Activated T-helper 1 cell treated with anti-CD3 and anti-CD28 coated beads, Interleukin-2, amount 50 U/mL, for 16 hours (primary cell): ENCODE results near the gene CYP27A1.
"Not testable (repeated sequence)": the region's sequence is repeated elsewhere in the genome, so short reads cannot be mapped to it uniquely, and the experiment has no call there.

Source experiments
- DNase-seq, 2 donors: peaks; one replicate each; pipeline ENCODE4 v3.0.0-alpha.2; 2020; ENCODE audit warnings: low read depth in 1 of 2, low spot score in 1 of 2

The CYP27A1 gene

GRCh38 chr2:218830526-218831306, 48.8 kb downstream of the CYP27A1 start:
- DNase-seq = no peak

- DNase-seq = no peak
These were observed 49.5 kb downstream of the CYP27A1 start, which contains the start of gene PRKAG3 for GRCh38 chr2:218831378-218831990. TSS of gene PRKAG3 (minus strand) at chr2:218831803.

GRCh38 chr2:218832081-218832480, 50.1 kb downstream of the CYP27A1 start:
- DNase-seq = no peak

GRCh38 chr2:218832520-218832919, 50.6 kb downstream of the CYP27A1 start:
- DNase-seq = no peak

- DNase-seq = no peak
These were observed 51.2 kb downstream of the CYP27A1 start for GRCh38 chr2:218833023-218833609.

GRCh38 chr2:218834685-218835084, 52.7 kb downstream of the CYP27A1 start:
- DNase-seq = no peak

- DNase-seq = no peak
These were observed 55.5 kb downstream of the CYP27A1 start for GRCh38 chr2:218837495-218837894.

- DNase-seq = no peak
These were observed 57.5 kb downstream of the CYP27A1 start for GRCh38 chr2:218839430-218839829.

GRCh38 chr2:218839888-218840287, 57.9 kb downstream of the CYP27A1 start:
- DNase-seq = no peak

GRCh38 chr2:218844334-218844733, 62.4 kb downstream of the CYP27A1 start:
- not testable (repeated sequence) for DNase-seq

GRCh38 chr2:218846963-218847362, 65.0 kb downstream of the CYP27A1 start:
- DNase-seq = not testable (repeated sequence)

GRCh38 chr2:218849721-218850120, 67.8 kb downstream of the CYP27A1 start:
- no peak for DNase-seq

- no peak for DNase-seq
These were observed 68.8 kb downstream of the CYP27A1 start for GRCh38 chr2:218850796-218851195.

- no peak for DNase-seq
These were observed 69.3 kb downstream of the CYP27A1 start for GRCh38 chr2:218851286-218851685.

- DNase-seq = peak; percentile 47 to 64
These were observed 71.1 kb downstream of the CYP27A1 start for GRCh38 chr2:218852911-218853667.

GRCh38 chr2:218853766-218854165, 71.8 kb downstream of the CYP27A1 start:
- no peak for DNase-seq

GRCh38 chr2:218854860-218855259, 72.9 kb downstream of the CYP27A1 start:
- no peak for DNase-seq

- no peak for DNase-seq
These were observed 73.6 kb downstream of the CYP27A1 start for GRCh38 chr2:218855305-218856166.

- DNase-seq = no peak
These were observed 74.4 kb downstream of the CYP27A1 start for GRCh38 chr2:218856167-218856895.

GRCh38 chr2:218856896-218857243, 74.9 kb downstream of the CYP27A1 start:
- DNase-seq = no peak
